Fibroblast of mammary gland (primary cell): Measurements from ENCODE around the gene PHB1.

ENCODE experiments used
- DNase-seq: peaks from one replicate; pipeline ENCODE4 v3.0.0-alpha.2; 2010; ENCODE audit warnings: low read depth
- H3K4me3 ChIP-seq: 2 replicates; pipeline ENCODE4 v1.5.1; 2011; ENCODE audit warnings: low read depth, mild to moderate bottlenecking, low read length, moderate library complexity; ENCODE audit not compliant: control insufficient read depth
- CTCF ChIP-seq: conservative IDR thresholded peaks from 2 replicates; pipeline ENCODE4 v1.5.1; 2011; ENCODE audit warnings: low read depth, low read length, inconsistent platforms; ENCODE audit not compliant: control insufficient read depth, insufficient read depth

Gene PHB1

GRCh38 chr17:49414271-49414621 is 436 bp downstream of the PHB1 start:
- H3K4me3 ChIP-seq, result peak overlapping the region; percentile 100
- TF ChIP-seq CTCF, result no peak
- peak; percentile 6 for DNase-seq

GRCh38 chr17:49409066-49409465 is 5.6 kb downstream of the PHB1 start:
- no peak for DNase-seq
- no peak overlapping the region for H3K4me3 ChIP-seq
- no peak for TF ChIP-seq CTCF

GRCh38 chr17:49407981-49408501 is 6.6 kb downstream of the PHB1 start:
- no peak overlapping the region for H3K4me3 ChIP-seq
- peak; percentile 66 for TF ChIP-seq CTCF
- DNase-seq, result peak; percentile 49

- no peak for DNase-seq
- no peak overlapping the region for H3K4me3 ChIP-seq
- no peak for TF ChIP-seq CTCF
Observed at GRCh38 chr17:49407086-49407485, 7.6 kb downstream of the PHB1 start.

- no peak overlapping the region for H3K4me3 ChIP-seq
- no peak for TF ChIP-seq CTCF
- no peak for DNase-seq
Observed at GRCh38 chr17:49406421-49407061, 8.1 kb downstream of the PHB1 start.

GRCh38 chr17:49404906-49405305 is 9.8 kb downstream of the PHB1 start:
- no peak for DNase-seq
- TF ChIP-seq CTCF, result no peak
- no peak overlapping the region for H3K4me3 ChIP-seq
